HCT116 (cell line): ENCODE results near the gene CDC42BPB. TPM values are rescaled to one million over a fixed set of nuclear protein-coding genes. Genes with fewer than 3 reads are reported as not detected.

Experiments used
- ATAC-seq: fragments of 200-7000 bp; cut with Tn5 transposase; 2 replicates; pipeline ENCODE4 v1.9.1; 2020; ENCODE audit warnings: mild to moderate bottlenecking, moderate library complexity
- BruUV-seq: library from RNA; stranded (reverse); fragments of 400-500 nt; replicated peaks from 2 replicates; lab custom pipeline; 2021; lab: Mats Ljungman, UMichigan
- CTCF ChIA-PET: fragments of 300-600 bp; sonication (Branson Sonifier 250); formaldehyde crosslinking; loops from one replicate; lab custom pipeline; 2021; ENCODE audit warnings: antibody characterized with exemption; lab: Charles Lee
- POLR2A ChIA-PET: fragments of 300-600, 350-600 bp; sonication (Branson Sonifier 250); formaldehyde crosslinking; loops from one replicate; lab custom pipeline; 2021; ENCODE audit warnings: antibody characterized with exemption; lab: Charles Lee
- RAD21 ChIA-PET, 2 experiments: fragments of 300-600 bp; sonication (Branson Sonifier 250); formaldehyde crosslinking; loops; one replicate each; lab custom pipeline; 2023; ENCODE audit warnings: low total read pairs in 2 of 2; ENCODE audit not compliant: uncharacterized antibody in 2 of 2, unreplicated experiment in 2 of 2, low non-redundant PET in 1 of 2; lab: Charles Lee
- DNase-seq: peaks from one replicate; pipeline ENCODE4 v3.0.0-alpha.2; 2010; ENCODE audit warnings: low read depth, low spot score
- H2AFZ ChIP-seq: fragments of 200-600 bp; shearing (Covaris generic), sonication (generic); 2 replicates; pipeline ENCODE4 v1.6.1; 2017; ENCODE audit warnings: low read depth, mixed run types, mixed read lengths, antibody characterized with exemption, low read length; ENCODE audit not compliant: poor library complexity, severe bottlenecking
- H3K27ac ChIP-seq: 2 replicates; pipeline ENCODE4 v1.5.1; 2012; ENCODE audit warnings: low read depth, low read length
- H3K27me3 ChIP-seq: fragments of 200-600 bp; sonication (generic); 2 replicates; pipeline ENCODE4 v1.6.1; 2016; ENCODE audit warnings: mixed run types, low read length, mixed read lengths; ENCODE audit not compliant: insufficient read depth
- H3K36me3 ChIP-seq, 2 experiments: fragments of 200-500 bp in 1 of 2; fragments of 200-600 bp in 1 of 2; sonication (Bioruptor generic) in 1 of 2; sonication (generic) in 1 of 2; 2 replicates each; pipeline versions ENCODE4 v1.5.1 to v1.6.1; 2014 to 2016; ENCODE audit warnings: low read length in 2 of 2, inconsistent platforms in 1 of 2, mixed read lengths in 1 of 2, mixed run types in 1 of 2; ENCODE audit not compliant: insufficient read depth in 2 of 2, control insufficient read depth in 1 of 2
- H3K4me1 ChIP-seq, 2 experiments: fragments of 200-600 bp in 1 of 2; sonication (generic) in 1 of 2; 2 replicates each; pipeline versions ENCODE4 v1.5.1 to v1.6.1; 2012 to 2017; ENCODE audit warnings: low read length in 2 of 2, inconsistent platforms in 1 of 2, mild to moderate bottlenecking in 1 of 2, mixed read lengths in 1 of 2, mixed run types in 1 of 2, moderate library complexity in 1 of 2; ENCODE audit not compliant: insufficient read depth in 2 of 2, control insufficient read depth in 1 of 2
- H3K4me2 ChIP-seq: fragments of 200-600 bp; sonication (generic); 2 replicates; pipeline ENCODE4 v1.6.1; 2017; ENCODE audit warnings: mixed run types, low read length, mixed read lengths
- H3K4me3 ChIP-seq, 2 experiments: fragments of 200-600 bp in 1 of 2; sonication (generic) in 1 of 2; replicated peaks in 1 of 2; 2 replicates each; pipeline ENCODE4 v1.5.1; 2011 to 2016; ENCODE audit warnings: low read length in 2 of 2, control low read depth in 1 of 2, low read depth in 1 of 2, mild to moderate bottlenecking in 1 of 2, mixed read lengths in 1 of 2, mixed run types in 1 of 2
- H3K79me2 ChIP-seq: fragments of 200-600 bp; sonication (generic); 2 replicates; pipeline ENCODE4 v1.6.1; 2017; ENCODE audit warnings: mild to moderate bottlenecking, mixed run types, low read length, moderate library complexity, mixed read lengths; ENCODE audit not compliant: insufficient read depth
- H3K9ac ChIP-seq: fragments of 200-600 bp; sonication (generic); 2 replicates; pipeline ENCODE4 v1.6.1; 2016; ENCODE audit warnings: low read length, mixed read lengths
- H3K9me2 ChIP-seq: fragments of 200-600 bp; sonication (generic), shearing (Covaris generic); 2 replicates; pipeline ENCODE4 v1.6.1; 2017; ENCODE audit warnings: mixed run types, mild to moderate bottlenecking, moderate library complexity; ENCODE audit not compliant: insufficient read depth
- H3K9me3 ChIP-seq, 2 experiments: fragments of 200-500 bp in 1 of 2; fragments of 200-600 bp in 1 of 2; sonication (Bioruptor generic) in 1 of 2; sonication (generic) in 1 of 2; 2 replicates each; pipeline ENCODE4 v1.6.1; 2014 to 2017; ENCODE audit warnings: low read length in 2 of 2, mixed read lengths in 2 of 2, inconsistent platforms in 1 of 2, low read depth in 1 of 2, mild to moderate bottlenecking in 1 of 2, mixed run types in 1 of 2, moderate library complexity in 1 of 2; ENCODE audit not compliant: control insufficient read depth in 1 of 2, insufficient read depth in 1 of 2
- H4K20me1 ChIP-seq: fragments of 200-600 bp; sonication (generic), shearing (Covaris generic); 2 replicates; pipeline ENCODE4 v1.6.1; 2017; ENCODE audit warnings: mixed run types, mild to moderate bottlenecking, moderate library complexity; ENCODE audit not compliant: insufficient read depth
- CEBPB ChIP-seq: IDR thresholded peaks from 2 replicates; pipeline ENCODE4 v1.6.1; 2012; ENCODE audit warnings: low read depth
- POLR2AphosphoS5 ChIP-seq: IDR thresholded peaks from 2 replicates; pipeline ENCODE4 v1.6.1; 2011; ENCODE audit warnings: mild to moderate bottlenecking, low read depth, low read length, moderate library complexity
- RAD21 ChIP-seq: IDR thresholded peaks from 2 replicates; pipeline ENCODE4 v1.6.1; 2012; ENCODE audit warnings: low read depth, mild to moderate bottlenecking
- SP1 ChIP-seq: IDR thresholded peaks from 2 replicates; pipeline ENCODE4 v1.6.1; 2012; ENCODE audit warnings: low read depth
- TCF7L2 ChIP-seq: IDR thresholded peaks from 2 replicates; pipeline ENCODE4 v1.7.0; 2011; ENCODE audit warnings: borderline replicate concordance, inconsistent platforms; ENCODE audit not compliant: insufficient read depth, insufficient read length; ENCODE audit errors: extremely low read depth
- YY1 ChIP-seq: IDR thresholded peaks from 2 replicates; pipeline ENCODE4 v1.6.1; 2011; ENCODE audit warnings: low read length, low read depth, moderate library complexity, mild to moderate bottlenecking; ENCODE audit not compliant: insufficient replicate concordance; ENCODE audit errors: extremely low read depth
- ZFX ChIP-seq: fragments of 450-650 bp; IDR thresholded peaks from 2 replicates; pipeline ENCODE4 v1.6.1; 2017
- ZNF274 ChIP-seq: fragments of 200-500 bp; sonication (Bioruptor generic); IDR thresholded peaks from 2 replicates; pipeline ENCODE4 v1.6.1; 2014; ENCODE audit warnings: mild to moderate bottlenecking, low read depth, low read length, inconsistent platforms
- intact Hi-C: fragments of 100-400 bp; cut with micrococcal nuclease; formaldehyde crosslinking; loops from 2 replicates; pipeline ENCODE4 v1.10.0; 2022
- total RNA-seq: library from RNA; stranded (reverse); gene quantifications from one replicate; pipeline ENCODE4 v1.2.1, GENCODE V29; 2021; ENCODE audit not compliant: unreplicated experiment
- TF ChIP-seq, protein P1 (sequence below): IDR thresholded peaks from 2 replicates; pipeline ENCODE4 v1.6.1; 2012
- TF ChIP-seq, protein P2 (sequence below): IDR thresholded peaks from 2 replicates; pipeline ENCODE4 v1.6.1; 2012
- TF ChIP-seq, protein P3 (sequence below): IDR thresholded peaks from 2 replicates; pipeline ENCODE4 v1.6.1; 2012; ENCODE audit warnings: low read depth
- TF ChIP-seq, protein P4 (sequence below), 3 experiments: fragments of 200-600 bp in 1 of 3; sonication (generic) in 1 of 3; IDR thresholded peaks in 2 of 3; conservative IDR thresholded peaks in 1 of 3; 2 replicates each; pipeline ENCODE4 v1.5.1; 2012 to 2017; ENCODE audit warnings: low read depth in 2 of 3, low read length in 2 of 3, antibody characterized with exemption in 1 of 3, borderline replicate concordance in 1 of 3, control low read depth in 1 of 3, mild to moderate bottlenecking in 1 of 3, mixed read lengths in 1 of 3, mixed run types in 1 of 3, moderate library complexity in 1 of 3; ENCODE audit not compliant: insufficient read depth in 1 of 3

The CDC42BPB gene
- total RNA-seq, 1 experiment from 2014 or later, result 85.6 TPM

DNA sequence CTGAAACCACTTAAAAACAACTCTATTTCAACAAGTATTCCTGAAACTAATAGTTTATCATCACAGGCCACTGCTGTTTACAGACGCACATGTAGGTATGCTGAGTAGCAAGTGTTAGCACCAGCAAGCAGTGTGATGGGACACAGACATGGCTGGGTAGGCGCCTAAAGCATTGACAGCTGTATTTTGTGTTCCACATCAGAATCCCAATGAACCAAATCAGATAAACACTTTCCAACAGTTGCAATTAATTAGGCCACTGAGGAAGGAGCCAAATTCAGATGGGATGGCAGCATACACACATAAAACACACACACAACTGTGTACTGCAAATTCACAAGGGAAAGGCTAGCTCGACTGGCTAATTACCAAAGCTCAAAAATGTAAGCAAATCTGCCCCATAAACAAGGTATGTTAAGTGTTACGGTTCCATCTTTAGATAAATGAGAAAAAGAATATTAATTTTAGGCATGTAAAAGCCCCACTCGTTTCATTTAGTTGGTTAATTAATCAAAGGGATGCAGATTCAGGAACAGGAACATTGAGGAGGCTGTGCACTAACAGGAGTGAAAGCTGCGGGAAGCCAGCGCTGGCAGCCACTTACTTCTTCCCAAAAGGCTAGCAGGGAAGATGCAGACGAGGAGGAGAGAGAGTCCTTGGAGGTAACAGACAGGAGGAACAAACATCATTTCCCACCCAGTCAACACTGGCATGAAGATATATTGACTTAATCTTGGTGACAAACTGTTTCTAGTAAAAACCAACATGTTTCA is 101.5 kb downstream of the CDC42BPB start:
- Histone ChIP-seq H3K4me2 (no peak overlapping the region), H2AFZ (no peak overlapping the region), H3K27ac (no peak overlapping the region), H3K4me1 (no peaks in the 10 kb centered on the region), H3K9me3 (no peaks in the 10 kb centered on the region), H3K9ac (no peak overlapping the region), H3K9me2 (no peaks in the 10 kb centered on the region), H3K36me3 (peaks cover 26 to 36% of the 10 kb centered on the region in 2 experiments; a peak in 3 of 4 replicates), H3K79me2 (no peaks in the 10 kb centered on the region), H4K20me1 (no peaks in the 10 kb centered on the region), H3K27me3 (no peaks in the 10 kb centered on the region), H3K4me3 (no peak overlapping the region)
- BruUV-seq, result no TSS peak
- TF ChIP-seq, protein P1, sequence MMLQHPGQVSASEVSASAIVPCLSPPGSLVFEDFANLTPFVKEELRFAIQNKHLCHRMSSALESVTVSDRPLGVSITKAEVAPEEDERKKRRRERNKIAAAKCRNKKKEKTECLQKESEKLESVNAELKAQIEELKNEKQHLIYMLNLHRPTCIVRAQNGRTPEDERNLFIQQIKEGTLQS, result no peak
- no peak for TF ChIP-seq RAD21
- no peak for TF ChIP-seq ZNF274
- no peak for TF ChIP-seq ZFX
- no peak for TF ChIP-seq TCF7L2
- no peak for TF ChIP-seq YY1
- TF ChIP-seq, protein P2, sequence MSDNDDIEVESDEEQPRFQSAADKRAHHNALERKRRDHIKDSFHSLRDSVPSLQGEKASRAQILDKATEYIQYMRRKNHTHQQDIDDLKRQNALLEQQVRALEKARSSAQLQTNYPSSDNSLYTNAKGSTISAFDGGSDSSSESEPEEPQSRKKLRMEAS, result no peak
- no peak for TF ChIP-seq POLR2AphosphoS5
- TF ChIP-seq, protein P3, sequence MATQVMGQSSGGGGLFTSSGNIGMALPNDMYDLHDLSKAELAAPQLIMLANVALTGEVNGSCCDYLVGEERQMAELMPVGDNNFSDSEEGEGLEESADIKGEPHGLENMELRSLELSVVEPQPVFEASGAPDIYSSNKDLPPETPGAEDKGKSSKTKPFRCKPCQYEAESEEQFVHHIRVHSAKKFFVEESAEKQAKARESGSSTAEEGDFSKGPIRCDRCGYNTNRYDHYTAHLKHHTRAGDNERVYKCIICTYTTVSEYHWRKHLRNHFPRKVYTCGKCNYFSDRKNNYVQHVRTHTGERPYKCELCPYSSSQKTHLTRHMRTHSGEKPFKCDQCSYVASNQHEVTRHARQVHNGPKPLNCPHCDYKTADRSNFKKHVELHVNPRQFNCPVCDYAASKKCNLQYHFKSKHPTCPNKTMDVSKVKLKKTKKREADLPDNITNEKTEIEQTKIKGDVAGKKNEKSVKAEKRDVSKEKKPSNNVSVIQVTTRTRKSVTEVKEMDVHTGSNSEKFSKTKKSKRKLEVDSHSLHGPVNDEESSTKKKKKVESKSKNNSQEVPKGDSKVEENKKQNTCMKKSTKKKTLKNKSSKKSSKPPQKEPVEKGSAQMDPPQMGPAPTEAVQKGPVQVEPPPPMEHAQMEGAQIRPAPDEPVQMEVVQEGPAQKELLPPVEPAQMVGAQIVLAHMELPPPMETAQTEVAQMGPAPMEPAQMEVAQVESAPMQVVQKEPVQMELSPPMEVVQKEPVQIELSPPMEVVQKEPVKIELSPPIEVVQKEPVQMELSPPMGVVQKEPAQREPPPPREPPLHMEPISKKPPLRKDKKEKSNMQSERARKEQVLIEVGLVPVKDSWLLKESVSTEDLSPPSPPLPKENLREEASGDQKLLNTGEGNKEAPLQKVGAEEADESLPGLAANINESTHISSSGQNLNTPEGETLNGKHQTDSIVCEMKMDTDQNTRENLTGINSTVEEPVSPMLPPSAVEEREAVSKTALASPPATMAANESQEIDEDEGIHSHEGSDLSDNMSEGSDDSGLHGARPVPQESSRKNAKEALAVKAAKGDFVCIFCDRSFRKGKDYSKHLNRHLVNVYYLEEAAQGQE, result no peak
- no peak for TF ChIP-seq CEBPB
- no peak for TF ChIP-seq SP1
- TF ChIP-seq, protein P4, sequence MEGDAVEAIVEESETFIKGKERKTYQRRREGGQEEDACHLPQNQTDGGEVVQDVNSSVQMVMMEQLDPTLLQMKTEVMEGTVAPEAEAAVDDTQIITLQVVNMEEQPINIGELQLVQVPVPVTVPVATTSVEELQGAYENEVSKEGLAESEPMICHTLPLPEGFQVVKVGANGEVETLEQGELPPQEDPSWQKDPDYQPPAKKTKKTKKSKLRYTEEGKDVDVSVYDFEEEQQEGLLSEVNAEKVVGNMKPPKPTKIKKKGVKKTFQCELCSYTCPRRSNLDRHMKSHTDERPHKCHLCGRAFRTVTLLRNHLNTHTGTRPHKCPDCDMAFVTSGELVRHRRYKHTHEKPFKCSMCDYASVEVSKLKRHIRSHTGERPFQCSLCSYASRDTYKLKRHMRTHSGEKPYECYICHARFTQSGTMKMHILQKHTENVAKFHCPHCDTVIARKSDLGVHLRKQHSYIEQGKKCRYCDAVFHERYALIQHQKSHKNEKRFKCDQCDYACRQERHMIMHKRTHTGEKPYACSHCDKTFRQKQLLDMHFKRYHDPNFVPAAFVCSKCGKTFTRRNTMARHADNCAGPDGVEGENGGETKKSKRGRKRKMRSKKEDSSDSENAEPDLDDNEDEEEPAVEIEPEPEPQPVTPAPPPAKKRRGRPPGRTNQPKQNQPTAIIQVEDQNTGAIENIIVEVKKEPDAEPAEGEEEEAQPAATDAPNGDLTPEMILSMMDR (IDR thresholded peaks at IDR 0.05 in 2 of 3, conservative IDR thresholded peaks at IDR 0.05 in 1 of 3; ENCODE audit: borderline replicate concordance in 1 of 3, insufficient read depth in 1 of 3, low read depth in 2 of 3, low read length in 2 of 3), result no peak
- POLR2A ChIA-PET, result no interaction called here
- ATAC-seq, result no peak
- RAD21 ChIA-PET, result no interaction called here
- CTCF ChIA-PET, result no interaction called here
- intact Hi-C loops, result no loop called here
- no peak for DNase-seq
